Ascending aorta (tissue), 2 donors: ENCODE data around the gene DNER. TPM values are rescaled to one million over a fixed set of nuclear protein-coding genes. Genes with fewer than 3 reads are reported as not detected.

Experiments used
- DNase-seq, 2 donors: peaks; one replicate each; pipeline ENCODE4 v3.0.0-alpha.2; 2019; ENCODE audit warnings: low spot score in 2 of 2
- H3K27ac ChIP-seq, 2 donors: fragments of 200-600 bp; sonication (generic); one replicate each; pipeline ENCODE4 v1.5.1; 2016 to 2017; ENCODE audit warnings: mild to moderate bottlenecking in 1 of 2
- H3K27me3 ChIP-seq: fragments of 200-600 bp; sonication (generic); one replicate; pipeline ENCODE4 v1.5.1; 2017
- H3K36me3 ChIP-seq, 2 donors: fragments of 200-600 bp; sonication (generic); one replicate each; pipeline ENCODE4 v1.5.1; 2016
- H3K4me1 ChIP-seq, 2 donors: fragments of 200-600 bp; sonication (generic); one replicate each; pipeline ENCODE4 v1.5.1; 2016 to 2017; ENCODE audit warnings: mild to moderate bottlenecking in 1 of 2
- H3K4me3 ChIP-seq, 2 donors: fragments of 200-600 bp; sonication (generic); one replicate each; pipeline ENCODE4 v1.5.1; 2016 to 2017; ENCODE audit warnings: mild to moderate bottlenecking in 1 of 2
- H3K9me3 ChIP-seq, 2 donors: fragments of 200-600 bp; sonication (generic); one replicate each; pipeline ENCODE4 v1.5.1; 2016
- CTCF ChIP-seq, 3 experiments: fragments of 200-600 bp in 2 of 3; fragments of 450-650 bp in 1 of 3; sonication (generic) in 2 of 3; IDR thresholded peaks; one replicate each; pipeline ENCODE4 v1.5.1; 2016 to 2019; ENCODE audit warnings: antibody characterized with exemption in 3 of 3, mild to moderate bottlenecking in 1 of 3, moderate library complexity in 1 of 3
- intact Hi-C: fragments of 100-400 bp; cut with DNase I; formaldehyde crosslinking; loops from one replicate; pipeline ENCODE4 v1.15.1; 2023
- total RNA-seq: library from RNA; depleted of rRNA; stranded (reverse); fragments of >200 nt; gene quantifications from one replicate; pipeline ENCODE4 v1.1.0, GENCODE V29; 2016

Gene DNER
- total RNA-seq, 1 donor from 2014 or later = 1.2 TPM

GRCh38 chr2:229445501-229446211 lies 268.7 kb downstream of the DNER start:
- TF ChIP-seq CTCF (IDR thresholded peaks at IDR 0.05) = no peak
- intact Hi-C loops = loop anchor here (2.0 to 10.0 kb wide), 5 partner anchors 29 to 311 kb away; partner anchors contain the start of gene PID1
- Histone ChIP-seq H3K27me3 (no peaks in the 10 kb centered on the region), H3K4me1 (peaks cover 8 to 35% of the 10 kb centered on the region in 2 donors), H3K27ac (peak overlapping the region; percentile 97 to 98), H3K4me3 (peak overlapping the region in 1 of 2 donors; percentile 40), H3K9me3 (no peaks in the 10 kb centered on the region), H3K36me3 (no peaks in the 10 kb centered on the region)
- DNase-seq = peak; percentile 18 to 74

DNA sequence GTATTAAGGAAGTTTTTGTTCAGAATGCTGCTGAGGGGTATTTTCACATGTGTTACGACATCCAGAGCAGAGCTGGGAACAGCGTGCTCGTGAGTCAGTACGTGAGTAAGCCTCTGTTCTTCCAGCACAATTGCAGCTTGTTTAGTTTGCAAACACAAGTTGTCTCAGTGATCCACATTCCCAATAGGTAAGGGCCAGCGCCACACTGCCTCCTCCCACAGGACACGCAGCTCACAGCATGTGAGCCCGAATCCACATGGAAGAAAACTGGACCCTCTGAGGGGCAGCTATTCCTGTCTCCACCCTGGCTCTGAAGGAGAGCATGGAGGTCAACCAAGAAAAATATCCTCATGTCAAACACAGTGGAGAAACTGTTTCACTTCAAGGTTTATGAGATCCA lies 269.3 kb downstream of the DNER start:
- H3K27ac ChIP-seq = peak overlapping the region; percentile 97 to 98
- no peaks in the 10 kb centered on the region for H3K27me3 ChIP-seq
- H3K9me3 ChIP-seq = no peaks in the 10 kb centered on the region
- peak; percentile 6 to 32 (median 28) for TF ChIP-seq CTCF (IDR thresholded peaks at IDR 0.05)
- no peaks in the 10 kb centered on the region for H3K36me3 ChIP-seq
- peak overlapping the region in 1 of 2 donors; percentile 40 for H3K4me3 ChIP-seq
- intact Hi-C loops = loop anchor here (2.0 to 10.0 kb wide), 5 partner anchors 28 to 310 kb away; partner anchors contain the start of gene PID1
- peaks cover 8 to 35% of the 10 kb centered on the region in 2 donors for H3K4me1 ChIP-seq
- peak; percentile 74 to 93 for DNase-seq

- Histone ChIP-seq H3K9me3 (no peaks in the 10 kb centered on the region), H3K27me3 (no peaks in the 10 kb centered on the region), H3K4me3 (no peak overlapping the region), H3K36me3 (no peaks in the 10 kb centered on the region), H3K4me1 (peaks cover 8 to 35% of the 10 kb centered on the region in 2 donors), H3K27ac (peak overlapping the region; percentile 97 to 98)
- no peak for DNase-seq
- intact Hi-C loops = loop anchor here (2.0 to 10.0 kb wide), 4 partner anchors 27 to 309 kb away; no protein-coding TSS in a partner anchor
- no peak for TF ChIP-seq CTCF (IDR thresholded peaks at IDR 0.05)
Measured at GRCh38 chr2:229443546-229444268, 270.6 kb downstream of the DNER start.

- intact Hi-C loops = loop anchor here (10.0 kb wide), 2 partner anchors 268 to 308 kb away; no protein-coding TSS in a partner anchor
- no peak for DNase-seq
- Histone ChIP-seq H3K27ac (peak overlapping the region; percentile 97 to 98), H3K9me3 (no peaks in the 10 kb centered on the region), H3K27me3 (no peaks in the 10 kb centered on the region), H3K36me3 (no peaks in the 10 kb centered on the region), H3K4me1 (peaks cover 8 to 34% of the 10 kb centered on the region in 2 donors), H3K4me3 (no peak overlapping the region)
- no peak for TF ChIP-seq CTCF (IDR thresholded peaks at IDR 0.05)
Measured at GRCh38 chr2:229443141-229443540, 271.2 kb downstream of the DNER start.

DNA sequence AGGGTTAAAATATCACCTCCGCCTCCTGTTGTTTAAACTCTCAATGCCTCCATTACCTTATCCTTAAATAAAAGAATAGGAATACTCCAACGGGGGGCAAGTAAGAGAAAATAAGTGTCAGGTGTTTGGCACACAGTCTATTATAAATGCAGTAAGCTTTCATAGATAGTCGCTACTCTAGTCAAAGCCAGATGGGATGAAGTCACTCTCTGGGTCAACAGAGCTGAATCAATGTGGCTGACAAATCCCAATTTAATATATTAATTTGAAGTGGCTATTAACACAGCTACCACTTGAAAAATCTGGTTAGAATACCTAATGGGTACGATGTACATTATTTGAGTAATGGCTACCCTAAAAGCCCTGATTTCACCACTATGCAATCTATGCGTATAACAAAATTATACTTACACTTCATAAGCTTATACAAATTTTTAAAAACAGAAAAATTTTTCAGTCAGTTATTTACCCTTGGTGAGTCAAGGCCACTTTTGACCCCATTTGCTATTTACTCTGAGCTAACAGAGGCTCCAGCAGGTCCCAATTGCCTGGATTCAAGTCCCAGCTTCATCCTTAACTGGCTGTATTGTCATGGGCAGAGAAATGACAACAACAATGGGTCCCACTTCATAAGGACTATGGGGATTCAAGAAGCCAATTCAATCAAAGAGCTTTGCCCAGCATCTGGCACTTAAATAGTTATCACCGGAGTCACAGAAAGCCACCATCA lies 275.8 kb downstream of the DNER start:
- intact Hi-C loops = no loop called here
- no peak for TF ChIP-seq CTCF (IDR thresholded peaks at IDR 0.05)
- no peak for DNase-seq

More for the DNA sequence above, 275.8 kb downstream of the DNER start:
- Histone ChIP-seq H3K27ac (no peak overlapping the region), H3K36me3 (no peaks in the 10 kb centered on the region), H3K9me3 (no peaks in the 10 kb centered on the region), H3K4me3 (no peak overlapping the region), H3K27me3 (no peaks in the 10 kb centered on the region), H3K4me1 (peaks cover 0 to 14% of the 10 kb centered on the region in 2 donors)
